Dedifferentiated amniotic fluid mesenchymal stem cell (primary cell): ENCODE results near the gene LYPD4.
"Not testable (repeated sequence)": the region's sequence is repeated elsewhere in the genome, so short reads cannot be mapped to it uniquely, and the experiment has no call there.

Experiments used
- DNase-seq: peaks from one replicate; pipeline ENCODE4 v3.0.0-alpha.2; 2016; ENCODE audit errors: extremely low spot score

Gene LYPD4

GRCh38 chr19:41799444-41800000, 45.0 kb downstream of the LYPD4 start:
- no peak for DNase-seq

DNA sequence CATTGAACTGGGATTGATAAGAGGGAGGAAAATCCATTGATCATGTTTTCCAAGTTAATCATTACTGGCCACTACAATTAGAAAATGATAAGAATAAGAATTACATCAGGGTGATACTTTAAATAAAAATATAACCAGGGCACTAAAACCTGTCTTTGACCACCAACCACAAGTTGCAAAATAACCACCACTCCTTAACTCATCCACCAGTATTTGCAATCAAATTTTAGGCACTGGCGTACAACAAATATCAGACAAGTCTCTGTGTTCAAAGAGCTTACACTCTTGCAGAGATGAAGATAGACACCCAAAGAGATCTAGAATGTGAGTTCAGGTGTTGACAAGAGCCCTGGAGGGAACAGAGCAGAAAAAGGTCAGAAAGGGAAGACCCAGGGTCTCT, 47.6 kb downstream of the LYPD4 start:
- no peak for DNase-seq

GRCh38 chr19:41796362-41796761, 48.1 kb downstream of the LYPD4 start, which contains the start of gene CEACAM3:
CEACAM3 (plus strand) TSS chr19:41796587; CDS start chr19:41796678, 91 bp downstream.
- DNase-seq = no peak

DNA sequence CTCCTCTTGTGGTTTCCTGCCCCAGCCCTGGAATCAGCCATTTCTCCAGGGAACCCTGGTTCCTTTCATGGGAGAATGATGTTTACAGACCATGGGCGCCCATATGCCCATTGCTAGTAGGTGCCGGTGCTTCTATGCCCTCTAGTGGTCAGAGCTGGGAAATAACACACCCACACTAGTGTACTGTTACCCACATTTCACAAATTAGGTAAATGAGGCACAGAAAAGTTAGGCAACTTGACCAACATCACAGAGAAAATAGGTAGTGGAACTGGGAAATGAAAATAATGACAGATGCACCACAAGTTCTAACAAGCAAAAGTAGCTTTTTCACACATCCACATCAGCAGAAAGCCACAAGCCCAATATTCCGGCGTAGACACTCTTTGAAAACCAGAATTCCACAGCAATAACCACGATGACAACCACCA, 49.4 kb downstream of the LYPD4 start:
- DNase-seq = no peak

DNA sequence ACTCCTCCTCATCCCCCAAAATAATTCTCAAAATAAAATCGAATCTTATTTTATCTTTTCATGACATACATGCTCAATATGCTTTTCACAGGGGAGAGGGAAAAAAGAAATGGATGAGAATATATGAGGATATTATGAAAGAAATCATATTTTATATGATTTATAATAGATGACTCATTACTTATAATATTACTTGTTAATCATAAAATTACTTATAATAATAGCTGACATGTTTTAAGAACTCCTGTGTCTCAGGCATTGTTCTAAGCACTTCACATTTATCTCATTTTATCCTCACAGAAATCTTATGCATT, 51.1 kb downstream of the LYPD4 start:
- DNase-seq = no peak

- no peak for DNase-seq
Measured at GRCh38 chr19:41792513-41793413, 51.7 kb downstream of the LYPD4 start.

GRCh38 chr19:41789053-41789452, 55.4 kb downstream of the LYPD4 start:
- DNase-seq = not testable (repeated sequence)

GRCh38 chr19:41788518-41788917, 56.0 kb downstream of the LYPD4 start:
- DNase-seq = not testable (repeated sequence)
